ENCODE data around the gene MAPK11.
"Not testable (repeated sequence)": the region's sequence is repeated elsewhere in the genome, so short reads cannot be mapped to it uniquely, and the experiment has no call there.

Gene MAPK11

GRCh38 chr22:50278956-50279619 is 8.9 kb upstream of the MAPK11 start:
- H3K9me3 ChIP-seq (ENCODE audit: control insufficient read depth, insufficient read depth, low read length) = no peaks in the 10 kb centered on the region
- no peak overlapping the region for H3K4me3 ChIP-seq (ENCODE audit: low read depth, low read length)
- H3K4me1 ChIP-seq (ENCODE audit: control insufficient read depth, insufficient read depth, low read length) = no peaks in the 10 kb centered on the region
- peaks cover 86% of the 10 kb centered on the region for H3K36me3 ChIP-seq (ENCODE audit: control insufficient read depth, insufficient read depth, low read length)
- H3K9ac ChIP-seq (ENCODE audit: low read depth, low read length) = no peak overlapping the region
- no peaks in the 10 kb centered on the region for H3K27me3 ChIP-seq (ENCODE audit: control insufficient read depth, insufficient read depth, low read length)

GRCh38 chr22:50278461-50278860 is 8.3 kb upstream of the MAPK11 start:
- Histone ChIP-seq H3K9me3 (ENCODE audit: control insufficient read depth, insufficient read depth, low read length) (no peaks in the 10 kb centered on the region), H3K27me3 (ENCODE audit: control insufficient read depth, insufficient read depth, low read length) (no peaks in the 10 kb centered on the region), H3K4me3 (ENCODE audit: low read depth, low read length) (no peak overlapping the region), H3K9ac (ENCODE audit: low read depth, low read length) (no peak overlapping the region), H3K4me1 (ENCODE audit: control insufficient read depth, insufficient read depth, low read length) (no peaks in the 10 kb centered on the region), H3K36me3 (ENCODE audit: control insufficient read depth, insufficient read depth, low read length) (peaks cover 84% of the 10 kb centered on the region)

GRCh38 chr22:50277761-50278160 is 7.6 kb upstream of the MAPK11 start:
- Histone ChIP-seq H3K9ac (ENCODE audit: low read depth, low read length) (no peak overlapping the region), H3K9me3 (ENCODE audit: control insufficient read depth, insufficient read depth, low read length) (no peaks in the 10 kb centered on the region), H3K27me3 (ENCODE audit: control insufficient read depth, insufficient read depth, low read length) (no peaks in the 10 kb centered on the region), H3K4me1 (ENCODE audit: control insufficient read depth, insufficient read depth, low read length) (no peaks in the 10 kb centered on the region), H3K4me3 (ENCODE audit: low read depth, low read length) (no peak overlapping the region), H3K36me3 (ENCODE audit: control insufficient read depth, insufficient read depth, low read length) (peaks cover 78% of the 10 kb centered on the region)

GRCh38 chr22:50276143-50276542 is 6.0 kb upstream of the MAPK11 start:
- no peaks in the 10 kb centered on the region for H3K9me3 ChIP-seq (ENCODE audit: control insufficient read depth, insufficient read depth, low read length)
- H3K4me3 ChIP-seq (ENCODE audit: low read depth, low read length) = no peak overlapping the region
- H3K36me3 ChIP-seq (ENCODE audit: control insufficient read depth, insufficient read depth, low read length) = peaks cover 64% of the 10 kb centered on the region
- no peak overlapping the region for H3K9ac ChIP-seq (ENCODE audit: low read depth, low read length)
- H3K27me3 ChIP-seq (ENCODE audit: control insufficient read depth, insufficient read depth, low read length) = peaks cover 2% of the 10 kb centered on the region
- H3K4me1 ChIP-seq (ENCODE audit: control insufficient read depth, insufficient read depth, low read length) = no peaks in the 10 kb centered on the region

- Histone ChIP-seq H3K27me3 (ENCODE audit: control insufficient read depth, insufficient read depth, low read length) (peaks cover 4% of the 10 kb centered on the region), H3K4me1 (ENCODE audit: control insufficient read depth, insufficient read depth, low read length) (no peaks in the 10 kb centered on the region), H3K36me3 (ENCODE audit: control insufficient read depth, insufficient read depth, low read length) (peaks cover 58% of the 10 kb centered on the region), H3K9me3 (ENCODE audit: control insufficient read depth, insufficient read depth, low read length) (no peaks in the 10 kb centered on the region), H3K4me3 (ENCODE audit: low read depth, low read length) (no peak overlapping the region), H3K9ac (ENCODE audit: low read depth, low read length) (no peak overlapping the region)
Observed at GRCh38 chr22:50275181-50276055, 5.2 kb upstream of the MAPK11 start.

- H3K4me3 ChIP-seq (ENCODE audit: low read depth, low read length) = no peak overlapping the region
- H3K4me1 ChIP-seq (ENCODE audit: control insufficient read depth, insufficient read depth, low read length) = no peaks in the 10 kb centered on the region
- no peaks in the 10 kb centered on the region for H3K9me3 ChIP-seq (ENCODE audit: control insufficient read depth, insufficient read depth, low read length)
- H3K27me3 ChIP-seq (ENCODE audit: control insufficient read depth, insufficient read depth, low read length) = peaks cover 4% of the 10 kb centered on the region
- H3K36me3 ChIP-seq (ENCODE audit: control insufficient read depth, insufficient read depth, low read length) = peaks cover 54% of the 10 kb centered on the region
- H3K9ac ChIP-seq (ENCODE audit: low read depth, low read length) = no peak overlapping the region
Observed at GRCh38 chr22:50274771-50275170, 4.6 kb upstream of the MAPK11 start.

- no peaks in the 10 kb centered on the region for H3K4me1 ChIP-seq (ENCODE audit: control insufficient read depth, insufficient read depth, low read length)
- H3K9ac ChIP-seq (ENCODE audit: low read depth, low read length) = no peak overlapping the region
- H3K27me3 ChIP-seq (ENCODE audit: control insufficient read depth, insufficient read depth, low read length) = peaks cover 9% of the 10 kb centered on the region
- H3K9me3 ChIP-seq (ENCODE audit: control insufficient read depth, insufficient read depth, low read length) = no peaks in the 10 kb centered on the region
- peaks cover 49% of the 10 kb centered on the region for H3K36me3 ChIP-seq (ENCODE audit: control insufficient read depth, insufficient read depth, low read length)
- H3K4me3 ChIP-seq (ENCODE audit: low read depth, low read length) = no peak overlapping the region
Observed at GRCh38 chr22:50274311-50274710, 4.1 kb upstream of the MAPK11 start.

- H3K4me3 ChIP-seq (ENCODE audit: low read depth, low read length); H3K9ac ChIP-seq (ENCODE audit: low read depth, low read length); H3K4me1 ChIP-seq (ENCODE audit: control insufficient read depth, insufficient read depth, low read length); H3K9me3 ChIP-seq (ENCODE audit: control insufficient read depth, insufficient read depth, low read length): not testable (repeated sequence)
- peaks cover 14% of the 10 kb centered on the region for H3K27me3 ChIP-seq (ENCODE audit: control insufficient read depth, insufficient read depth, low read length)
- H3K36me3 ChIP-seq (ENCODE audit: control insufficient read depth, insufficient read depth, low read length) = peaks cover 44% of the 10 kb centered on the region
Observed at GRCh38 chr22:50273781-50274180, 3.6 kb upstream of the MAPK11 start.

- H3K9me3 ChIP-seq (ENCODE audit: control insufficient read depth, insufficient read depth, low read length); H3K4me3 ChIP-seq (ENCODE audit: low read depth, low read length); H3K4me1 ChIP-seq (ENCODE audit: control insufficient read depth, insufficient read depth, low read length); H3K9ac ChIP-seq (ENCODE audit: low read depth, low read length): not testable (repeated sequence)
- peaks cover 39% of the 10 kb centered on the region for H3K36me3 ChIP-seq (ENCODE audit: control insufficient read depth, insufficient read depth, low read length)
- H3K27me3 ChIP-seq (ENCODE audit: control insufficient read depth, insufficient read depth, low read length) = peaks cover 18% of the 10 kb centered on the region
Observed at GRCh38 chr22:50273352-50273751, 3.2 kb upstream of the MAPK11 start.

- Histone ChIP-seq H3K36me3 (ENCODE audit: control insufficient read depth, insufficient read depth, low read length) (peaks cover 28% of the 10 kb centered on the region), H3K4me3 (ENCODE audit: low read depth, low read length) (peak overlapping the region; percentile 37)
Observed at GRCh38 chr22:50272044-50272802, 2.0 kb upstream of the MAPK11 start.

GRCh38 chr22:50271519-50271970 is 1.4 kb upstream of the MAPK11 start:
- no peaks in the 10 kb centered on the region for H3K4me1 ChIP-seq (ENCODE audit: control insufficient read depth, insufficient read depth, low read length)
- peaks cover 21% of the 10 kb centered on the region for H3K36me3 ChIP-seq (ENCODE audit: control insufficient read depth, insufficient read depth, low read length)
- H3K4me3 ChIP-seq (ENCODE audit: low read depth, low read length) = peak overlapping the region; percentile 41
- no peak overlapping the region for H3K9ac ChIP-seq (ENCODE audit: low read depth, low read length)
- no peaks in the 10 kb centered on the region for H3K9me3 ChIP-seq (ENCODE audit: control insufficient read depth, insufficient read depth, low read length)
- peaks cover 28% of the 10 kb centered on the region for H3K27me3 ChIP-seq (ENCODE audit: control insufficient read depth, insufficient read depth, low read length)

More at GRCh38 chr22:50272044-50272802, 2.0 kb upstream of the MAPK11 start:
- Histone ChIP-seq H3K9ac (ENCODE audit: low read depth, low read length) (no peak overlapping the region), H3K27me3 (ENCODE audit: control insufficient read depth, insufficient read depth, low read length) (peaks cover 23% of the 10 kb centered on the region), H3K4me1 (ENCODE audit: control insufficient read depth, insufficient read depth, low read length) (no peaks in the 10 kb centered on the region), H3K9me3 (ENCODE audit: control insufficient read depth, insufficient read depth, low read length) (no peaks in the 10 kb centered on the region)
